Fibroblast of lung (primary cell): ENCODE results near the gene TTC9C. TPM values are rescaled to one million over a fixed set of nuclear protein-coding genes. Genes with fewer than 3 reads are reported as not detected.

Experiments used
- DNase-seq, 2 donors: peaks; one replicate each; pipeline versions ENCODE4 v3.0.0 to v3.0.0-alpha.2; 2010; ENCODE audit warnings: low read depth in 2 of 2
- H2AFZ ChIP-seq: 2 replicates; pipeline ENCODE4 v1.5.1; 2012; ENCODE audit warnings: low read length, control low read depth, inconsistent platforms
- H3K27ac ChIP-seq: 2 replicates; pipeline ENCODE4 v1.5.1; 2011; ENCODE audit warnings: low read length, control low read depth; ENCODE audit not compliant: insufficient read depth
- H3K27me3 ChIP-seq: 2 replicates; pipeline ENCODE4 v1.5.1; 2011; ENCODE audit warnings: mild to moderate bottlenecking, low read length; ENCODE audit not compliant: control insufficient read depth, insufficient read depth
- H3K36me3 ChIP-seq: 2 replicates; pipeline ENCODE4 v1.5.1; 2011; ENCODE audit warnings: low read length; ENCODE audit not compliant: control insufficient read depth, insufficient read depth
- H3K4me1 ChIP-seq: 2 replicates; pipeline ENCODE4 v1.5.1; 2011; ENCODE audit warnings: low read length; ENCODE audit not compliant: control insufficient read depth, insufficient read depth; ENCODE audit errors: extremely low read depth
- H3K4me2 ChIP-seq: 2 replicates; pipeline ENCODE4 v1.5.1; 2011; ENCODE audit warnings: low read length, control low read depth; ENCODE audit not compliant: insufficient read depth; ENCODE audit errors: extremely low read depth
- H3K4me3 ChIP-seq, 4 experiments: fragments of 200-600 bp in 1 of 4; sonication (generic) in 1 of 4; replicated peaks in 1 of 4; 2 replicates each; pipeline ENCODE4 v1.5.1; 2011 to 2016; ENCODE audit warnings: low read length in 4 of 4, low read depth in 3 of 4, mild to moderate bottlenecking in 3 of 4, control low read depth in 2 of 4, inconsistent platforms in 1 of 4, mixed read lengths in 1 of 4; ENCODE audit not compliant: insufficient read depth in 1 of 4; ENCODE audit errors: control extremely low read depth in 1 of 4
- H3K79me2 ChIP-seq: 2 replicates; pipeline ENCODE4 v1.5.1; 2012; ENCODE audit warnings: mild to moderate bottlenecking, low read length, inconsistent platforms; ENCODE audit not compliant: control insufficient read depth, insufficient read depth
- H3K9ac ChIP-seq: 2 replicates; pipeline ENCODE4 v1.5.1; 2011; ENCODE audit warnings: mild to moderate bottlenecking, low read length, control low read depth; ENCODE audit not compliant: insufficient read depth
- H3K9me3 ChIP-seq: 2 replicates; pipeline ENCODE4 v1.5.1; 2012; ENCODE audit warnings: low read depth, low read length; ENCODE audit not compliant: control insufficient read depth, insufficient read depth
- H4K20me1 ChIP-seq: 2 replicates; pipeline ENCODE4 v1.5.1; 2011; ENCODE audit warnings: low read length; ENCODE audit not compliant: control insufficient read depth, insufficient read depth; ENCODE audit errors: extremely low read depth
- EZH2 ChIP-seq: IDR thresholded peaks from 2 replicates; pipeline ENCODE4 v1.5.1; 2012; ENCODE audit warnings: low read length, control low read depth, mild to moderate bottlenecking; ENCODE audit errors: missing control alignments
- polyA minus RNA-seq: library from RNA; depleted of rRNA, polyadenylated mRNA; stranded (reverse); fragments of >200 nt; gene quantifications from 2 replicates; pipeline ENCODE4 v1.2.3, GENCODE V29; 2011; ENCODE audit warnings: low replicate concordance
- polyA plus RNA-seq, 2 donors: library from polyadenylated mRNA; depleted of rRNA in 1 of 2; stranded (reverse) in 1 of 2; unstranded in 1 of 2; fragments of >200 nt; gene quantifications; 2 replicates each; pipeline ENCODE4 v1.2.1, GENCODE V29; 2011 to 2012; ENCODE audit warnings: missing spikeins in 1 of 2
- total RNA-seq: library from RNA; depleted of rRNA; stranded (reverse); fragments of >200 nt; gene quantifications from 2 replicates; pipeline ENCODE4 v1.2.1, GENCODE V29; 2014
- TF ChIP-seq, protein P1 (sequence below), 2 donors: IDR thresholded peaks in 1 of 2; conservative IDR thresholded peaks in 1 of 2; 1 replicate in 1 of 2; 2 replicates in 1 of 2; pipeline ENCODE4 v1.5.1; 2011 to 2012; ENCODE audit warnings: low read length in 2 of 2, control low read depth in 1 of 2, inconsistent platforms in 1 of 2, low read depth in 1 of 2, mild to moderate bottlenecking in 1 of 2

TTC9C gene, protein sequence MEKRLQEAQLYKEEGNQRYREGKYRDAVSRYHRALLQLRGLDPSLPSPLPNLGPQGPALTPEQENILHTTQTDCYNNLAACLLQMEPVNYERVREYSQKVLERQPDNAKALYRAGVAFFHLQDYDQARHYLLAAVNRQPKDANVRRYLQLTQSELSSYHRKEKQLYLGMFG
- total RNA-seq (32.4 and 44.4 TPM in 2 replicates), polyA plus RNA-seq (26.1 and 27.3 TPM in 2 replicates), polyA minus RNA-seq (23.4 and 23.7 TPM in 2 replicates)
- polyA plus RNA-seq (2012) = 31.7 and 33.3 TPM in 2 replicates

DNA sequence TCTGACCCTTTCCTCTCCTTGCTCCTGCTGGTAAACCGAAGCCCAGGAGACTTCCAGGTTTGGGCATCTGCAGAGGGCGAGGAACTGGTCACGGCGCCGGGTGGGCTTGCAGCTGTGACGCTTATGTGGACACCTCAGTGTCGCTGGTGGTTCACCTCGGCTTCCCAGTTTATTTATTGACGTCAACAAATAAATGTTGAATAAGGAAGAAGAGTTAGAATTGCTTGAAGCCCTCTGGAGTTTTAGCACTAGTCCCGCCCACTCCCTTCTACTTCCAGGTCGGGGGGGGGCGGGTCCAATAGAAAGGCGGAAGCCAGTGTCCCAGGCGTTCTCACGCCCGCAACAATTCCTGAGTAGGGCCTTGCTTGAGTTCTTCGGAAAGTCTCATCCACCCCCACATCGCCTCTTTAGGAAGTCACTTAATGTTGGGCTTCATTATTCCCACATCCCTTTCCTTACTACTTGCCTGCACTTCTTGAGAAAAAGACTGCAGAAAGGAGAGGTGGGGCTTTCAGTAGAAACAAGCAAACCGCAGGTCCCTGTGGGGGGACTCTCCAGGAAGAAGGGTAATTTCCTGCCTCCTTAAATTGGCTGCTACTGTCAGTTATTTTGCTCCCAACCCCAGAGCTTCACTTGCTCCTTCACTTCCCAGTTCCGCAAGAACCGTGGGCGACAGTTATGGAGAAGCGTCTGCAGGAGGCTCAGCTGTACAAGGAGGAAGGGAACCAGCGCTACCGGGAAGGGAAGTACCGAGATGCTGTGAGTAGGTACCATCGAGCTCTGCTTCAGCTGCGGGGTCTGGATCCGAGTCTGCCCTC is at the start of gene TTC9C:
Gene TTC9C (plus strand): TSS at position 316 of the 818 bp plus-strand sequence. CDS start 363 bp downstream, at position 679.
- H3K9me3 ChIP-seq = no peaks in the 10 kb centered on the region
- H3K79me2 ChIP-seq = peaks cover 71% of the 10 kb centered on the region
- peak within 1 kb of the TSS; percentile 92 for H3K27ac ChIP-seq
- H3K4me2 ChIP-seq = peak within 1 kb of the TSS; percentile 96
- peak within 1 kb of the TSS; percentile 97 for H2AFZ ChIP-seq
- H3K36me3 ChIP-seq = peaks cover 3% of the 10 kb centered on the region
- no peak for TF ChIP-seq EZH2
- TF ChIP-seq, protein P1, sequence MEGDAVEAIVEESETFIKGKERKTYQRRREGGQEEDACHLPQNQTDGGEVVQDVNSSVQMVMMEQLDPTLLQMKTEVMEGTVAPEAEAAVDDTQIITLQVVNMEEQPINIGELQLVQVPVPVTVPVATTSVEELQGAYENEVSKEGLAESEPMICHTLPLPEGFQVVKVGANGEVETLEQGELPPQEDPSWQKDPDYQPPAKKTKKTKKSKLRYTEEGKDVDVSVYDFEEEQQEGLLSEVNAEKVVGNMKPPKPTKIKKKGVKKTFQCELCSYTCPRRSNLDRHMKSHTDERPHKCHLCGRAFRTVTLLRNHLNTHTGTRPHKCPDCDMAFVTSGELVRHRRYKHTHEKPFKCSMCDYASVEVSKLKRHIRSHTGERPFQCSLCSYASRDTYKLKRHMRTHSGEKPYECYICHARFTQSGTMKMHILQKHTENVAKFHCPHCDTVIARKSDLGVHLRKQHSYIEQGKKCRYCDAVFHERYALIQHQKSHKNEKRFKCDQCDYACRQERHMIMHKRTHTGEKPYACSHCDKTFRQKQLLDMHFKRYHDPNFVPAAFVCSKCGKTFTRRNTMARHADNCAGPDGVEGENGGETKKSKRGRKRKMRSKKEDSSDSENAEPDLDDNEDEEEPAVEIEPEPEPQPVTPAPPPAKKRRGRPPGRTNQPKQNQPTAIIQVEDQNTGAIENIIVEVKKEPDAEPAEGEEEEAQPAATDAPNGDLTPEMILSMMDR (conservative IDR thresholded peaks at IDR 0.05 in 1 of 2, IDR thresholded peaks at IDR 0.05 in 1 of 2; ENCODE audit: low read depth in 1 of 2, low read length in 2 of 2) = no peak
- peak within 1 kb of the TSS; percentile 85 for H3K9ac ChIP-seq
- H3K4me3 ChIP-seq = peak within 1 kb of the TSS; percentile 63 to 99 (median 94)
- no peaks in the 10 kb centered on the region for H3K27me3 ChIP-seq
- peak; percentile 83 to 88 for DNase-seq
- H4K20me1 ChIP-seq = peaks cover 4% of the 10 kb centered on the region
- H3K4me1 ChIP-seq = peaks cover 4% of the 10 kb centered on the region

DNA sequence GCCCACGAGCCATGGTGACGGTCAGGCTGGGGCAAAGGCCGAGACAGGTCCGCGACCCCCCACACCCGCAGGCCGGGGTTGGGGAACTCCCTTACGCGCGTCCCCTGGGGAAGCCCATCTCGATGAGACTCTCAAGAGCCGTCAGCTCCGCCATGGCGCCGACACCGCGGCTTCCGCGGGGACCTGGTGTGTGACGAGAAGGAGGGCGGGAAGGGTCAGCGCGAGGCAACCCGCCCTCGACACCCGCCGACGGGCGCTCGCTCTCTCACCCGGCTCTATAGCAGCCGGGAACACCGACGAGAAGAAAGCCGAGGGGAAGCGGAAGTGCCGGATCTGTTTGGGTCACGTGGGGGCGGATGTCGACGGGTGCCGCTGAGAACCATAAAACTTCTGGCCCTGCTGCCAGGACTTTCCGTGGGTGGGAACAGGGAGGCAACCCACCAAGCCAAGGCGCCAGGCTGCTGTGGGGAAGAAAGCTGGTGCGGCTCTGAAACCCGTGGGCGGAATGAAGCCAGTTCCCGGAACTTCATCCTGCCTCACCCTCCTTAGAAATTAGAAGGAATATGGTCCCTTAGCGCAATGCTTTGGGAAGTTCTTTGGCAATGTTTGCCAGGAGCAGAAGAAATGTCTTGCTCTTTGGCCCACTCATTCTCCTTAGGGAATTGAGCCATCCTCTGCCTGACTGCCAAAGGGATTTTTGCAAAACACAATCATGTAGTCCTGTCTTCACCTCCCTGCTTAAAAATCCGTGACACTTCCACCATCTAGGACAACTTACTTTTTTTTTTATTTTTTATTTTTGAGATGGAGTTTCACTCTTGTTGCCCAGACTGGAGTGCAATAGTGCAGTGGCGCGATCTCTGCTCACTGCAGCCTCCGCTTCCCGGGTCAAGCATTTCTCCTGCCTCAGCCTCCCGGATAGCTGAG is 49.3 kb upstream of the TTC9C start, which contains the start of gene UBXN1:
Gene UBXN1 (minus strand): TSS at position 304 of the 927 bp plus-strand sequence. CDS start 150 bp downstream, at position 154.
- TF ChIP-seq EZH2 = no peak
- TF ChIP-seq, protein P1 (conservative IDR thresholded peaks at IDR 0.05 in 1 of 2, IDR thresholded peaks at IDR 0.05 in 1 of 2; ENCODE audit: low read depth in 1 of 2, low read length in 2 of 2) = no peak

More for the DNA sequence above, 49.3 kb upstream of the TTC9C start, which contains the start of gene UBXN1:
- Histone ChIP-seq H2AFZ (peak within 1 kb of the TSS; percentile 61), H3K4me3 (peak within 1 kb of the TSS; percentile 74 to 88 (median 82)), H3K79me2 (peaks cover 13% of the 10 kb centered on the region), H3K36me3 (peaks cover 7% of the 10 kb centered on the region), H4K20me1 (no peaks in the 10 kb centered on the region), H3K9ac (peak within 1 kb of the TSS; percentile 90), H3K4me2 (peak within 1 kb of the TSS; percentile 99), H3K4me1 (peaks cover 5% of the 10 kb centered on the region), H3K9me3 (no peaks in the 10 kb centered on the region), H3K27ac (peak within 1 kb of the TSS; percentile 88), H3K27me3 (no peaks in the 10 kb centered on the region)
- peak; percentile 89 for DNase-seq
